Measurements from ENCODE around the gene ADGRG2.

ADGRG2 gene

DNA sequence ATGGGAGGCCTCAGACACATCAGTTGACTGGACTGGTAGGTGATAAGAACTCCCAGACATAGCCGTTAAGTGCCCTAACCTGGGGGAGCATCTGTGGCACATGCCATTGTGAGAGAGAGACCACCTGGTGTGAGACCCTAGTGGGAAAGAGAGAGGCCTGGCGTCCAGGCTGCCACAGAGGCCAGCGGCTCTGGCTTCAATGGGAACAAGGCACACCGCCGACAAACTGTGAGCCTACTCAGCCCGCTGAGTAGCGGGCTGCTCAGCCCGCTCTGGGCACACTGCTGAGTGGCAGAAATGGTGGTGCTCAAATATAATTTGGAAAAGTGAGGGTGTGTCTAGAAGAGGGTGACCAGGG, 172.3 kb downstream of the ADGRG2 start:
- no peak for DNase-seq (ENCODE audit: low read depth)

DNA sequence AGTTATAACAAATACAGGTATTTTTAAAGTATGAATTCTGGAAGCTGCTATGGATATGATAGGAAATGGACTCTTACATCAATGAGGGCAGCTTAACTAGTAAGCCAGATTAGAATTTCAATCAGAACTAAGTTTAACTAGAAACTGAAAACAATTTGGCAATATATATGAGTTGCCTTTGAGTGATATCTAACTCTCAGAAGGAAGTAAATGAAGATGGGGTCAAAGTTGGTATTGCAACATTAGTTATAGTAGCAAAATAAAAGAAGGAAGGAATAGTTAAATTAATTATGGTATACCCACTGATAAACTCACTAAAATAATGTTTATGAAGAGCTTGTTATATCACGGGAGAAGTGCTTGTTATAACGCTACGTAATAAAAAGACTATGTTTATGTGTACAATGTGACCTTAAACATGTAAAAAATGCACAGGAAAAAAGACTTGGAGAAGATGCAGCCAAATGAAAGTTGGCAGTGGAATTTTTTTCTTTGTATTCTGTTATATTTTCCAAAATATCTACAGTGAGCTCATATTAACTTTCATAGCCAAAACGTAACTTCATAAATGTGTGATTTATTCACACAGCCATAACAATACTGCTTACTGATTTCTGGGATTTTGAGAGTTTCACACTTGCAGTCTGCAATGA, 172.9 kb downstream of the ADGRG2 start:
- DNase-seq (ENCODE audit: low read depth): no peak

DNA sequence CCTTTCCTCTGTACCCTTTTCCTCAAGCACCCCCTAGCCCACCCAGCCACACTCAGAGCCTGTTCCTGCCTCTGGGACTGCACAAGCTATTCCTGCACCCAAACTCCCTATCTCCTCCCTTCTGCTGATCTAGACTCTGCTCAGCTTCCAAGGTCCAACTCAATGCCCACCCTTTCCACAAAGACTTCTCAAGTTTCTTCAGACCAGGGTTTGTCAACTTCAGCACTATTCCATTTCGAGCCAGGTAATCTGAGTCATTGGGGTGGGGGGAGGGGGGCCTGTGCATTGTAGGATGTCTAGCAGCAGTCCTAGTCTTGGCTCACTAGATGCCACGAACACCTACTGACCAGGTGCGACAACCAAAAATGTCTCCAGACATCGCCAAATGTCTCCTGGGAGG, 175.7 kb downstream of the ADGRG2 start:
- no peak for DNase-seq (ENCODE audit: low read depth)

DNA sequence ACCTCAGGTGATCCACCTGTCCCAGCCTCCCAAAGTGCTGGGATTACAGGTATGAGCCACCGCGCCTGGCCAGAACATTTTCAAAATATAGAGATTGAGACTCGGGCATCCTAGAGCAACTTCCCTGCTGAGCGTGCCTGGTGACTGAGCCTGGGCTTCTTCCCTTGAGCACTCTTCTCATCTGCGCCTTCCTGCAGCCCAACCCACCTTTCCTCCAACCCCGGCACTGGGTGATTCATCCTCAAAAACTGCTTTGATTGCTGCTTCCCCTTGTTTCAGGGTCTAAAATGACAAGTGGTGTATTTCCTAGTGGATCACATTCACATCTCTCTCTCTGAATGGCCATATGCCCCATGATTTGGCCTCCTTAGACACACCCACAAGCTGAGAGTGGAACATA, 176.1 kb downstream of the ADGRG2 start:
- no peak for DNase-seq (ENCODE audit: low read depth)

DNA sequence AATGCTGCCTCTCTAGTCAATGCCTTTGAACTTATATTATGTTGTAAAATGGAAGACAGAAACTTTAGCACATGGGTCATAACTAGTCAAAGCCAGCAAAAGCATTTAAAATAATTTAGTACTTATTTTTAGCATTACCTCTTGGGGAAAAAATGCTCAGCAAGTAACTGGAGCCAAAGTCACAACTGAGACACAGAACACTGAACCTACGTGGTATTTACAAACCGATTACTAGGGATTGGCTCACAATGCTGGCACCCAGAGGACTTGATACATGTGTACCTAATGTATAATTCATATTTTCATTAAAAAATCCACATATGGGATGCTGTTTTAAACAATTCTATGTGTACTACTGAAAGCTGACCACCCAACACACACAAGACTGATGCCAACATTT, 176.8 kb downstream of the ADGRG2 start:
- DNase-seq (ENCODE audit: low read depth): no peak

DNA sequence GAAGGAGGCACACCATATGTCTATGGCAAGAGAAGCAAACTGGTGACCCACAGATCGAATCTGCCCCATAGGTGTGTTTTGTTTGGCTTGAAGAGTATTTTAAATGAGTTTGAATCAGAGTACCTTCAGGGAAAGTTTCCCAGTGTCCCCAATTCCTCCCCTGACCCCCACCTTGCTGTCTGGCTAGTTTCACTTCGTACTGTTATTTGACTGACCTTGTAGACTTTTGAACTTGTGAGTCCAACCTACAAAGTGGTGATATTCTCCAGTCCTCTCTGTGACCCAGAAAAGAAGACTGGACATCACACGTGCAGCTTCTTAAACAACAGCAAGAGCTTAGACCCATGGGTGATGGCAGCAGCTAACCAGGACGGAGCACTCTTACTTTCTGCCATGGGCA, 177.8 kb downstream of the ADGRG2 start:
- DNase-seq (ENCODE audit: low read depth): no peak

DNA sequence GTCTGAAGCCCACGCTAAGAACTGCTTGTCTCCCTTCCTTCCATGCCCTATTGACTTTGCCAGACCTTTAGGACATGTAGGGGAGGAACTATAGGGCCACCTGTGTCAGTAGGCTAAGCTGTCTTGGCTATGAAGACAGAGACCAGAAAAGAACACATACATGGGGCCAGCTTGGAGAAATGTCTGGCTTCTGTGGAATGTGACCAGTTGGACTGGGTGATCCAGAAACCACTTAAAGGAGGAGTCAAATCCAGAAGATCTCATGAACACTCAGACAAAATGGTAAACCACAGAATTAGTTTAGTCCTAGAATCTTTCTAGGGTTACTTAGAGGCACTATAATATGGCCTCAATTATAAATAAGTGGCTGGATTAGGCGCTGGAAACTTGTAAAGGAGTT, 180.4 kb downstream of the ADGRG2 start:
- DNase-seq (ENCODE audit: low read depth): no peak

Measured in GM04503 (cell line).